Peyer's patch (tissue), 4 donors: Measurements from ENCODE around the gene THRB.

Source experiments
- CTCF ChIP-seq, 6 experiments: fragments of 450-650 bp in 4 of 6; fragments of 200-600 bp in 2 of 6; sonication (generic) in 1 of 6; IDR thresholded peaks; one replicate each; pipeline ENCODE4 v1.5.1; 2017 to 2019; ENCODE audit warnings: antibody characterized with exemption in 6 of 6, mild to moderate bottlenecking in 3 of 6, moderate library complexity in 1 of 6
- POLR2A ChIP-seq, 2 donors: fragments of 450-650 bp; IDR thresholded peaks; one replicate each; pipeline ENCODE4 v1.5.1; 2017; ENCODE audit warnings: antibody characterized with exemption in 2 of 2, mild to moderate bottlenecking in 2 of 2, moderate library complexity in 2 of 2

- TF ChIP-seq CTCF (IDR thresholded peaks at IDR 0.05), result no peak
- no peak for TF ChIP-seq POLR2A (IDR thresholded peaks at IDR 0.05)
Observed at GRCh38 chr3:24340966-24341365, 153.7 kb downstream of the THRB start.
